Left ventricle myocardium superior (tissue), 1 donor: ENCODE measurements around the gene AHDC1. TPM values are rescaled to one million over a fixed set of nuclear protein-coding genes. Genes with fewer than 3 reads are reported as not detected.

Experiments
- ATAC-seq: fragments of 200-7000 bp; cut with Tn5 transposase; one replicate; pipeline ENCODE4 v1.9.1; 2020; ENCODE audit warnings: mild to moderate bottlenecking, moderate library complexity
- DNase-seq: peaks from one replicate; pipeline ENCODE4 v3.0.0-alpha.2; 2020
- intact Hi-C: fragments of 100-400 bp; cut with micrococcal nuclease; formaldehyde crosslinking; loops from one replicate; pipeline ENCODE4 v1.11.0; 2022
- total RNA-seq: library from RNA; stranded (reverse); fragmentation: NEBNext Ultra II Directional; extraction: Animal tissue kit (Norgen Biotek cat#: 25700); gene quantifications from one replicate; pipeline ENCODE4 v1.2.1, GENCODE V29; 2021
- donor health status: DM: no; HTN: yes; CAD: no; lungs with severe emphysema.

Gene AHDC1
- total RNA-seq, 1 donor from 2014 or later: 42.8 TPM

DNA sequence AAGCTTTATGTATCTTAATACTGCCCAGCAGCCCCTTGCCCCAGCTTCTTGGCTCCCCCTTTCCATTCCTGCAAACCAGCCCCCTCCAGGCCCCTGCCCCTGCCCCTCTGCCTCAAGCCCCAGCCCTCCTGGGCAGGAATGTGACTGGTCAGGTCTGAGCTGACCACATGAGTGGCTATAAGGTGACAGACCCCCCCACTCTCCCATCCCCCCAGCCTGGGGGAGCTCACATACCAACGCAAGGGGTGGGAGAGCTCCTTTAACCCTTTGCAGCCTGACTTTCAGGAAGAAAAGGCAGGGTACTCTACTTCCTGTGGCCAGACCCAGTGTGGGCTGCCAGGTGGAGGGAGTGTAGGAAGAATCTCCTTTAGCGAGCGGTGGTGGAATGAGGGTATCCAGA is 33.2 kb downstream of the AHDC1 start:
- intact Hi-C loops: no loop called here
- ATAC-seq (no peak), DNase-seq (no peak)

DNA sequence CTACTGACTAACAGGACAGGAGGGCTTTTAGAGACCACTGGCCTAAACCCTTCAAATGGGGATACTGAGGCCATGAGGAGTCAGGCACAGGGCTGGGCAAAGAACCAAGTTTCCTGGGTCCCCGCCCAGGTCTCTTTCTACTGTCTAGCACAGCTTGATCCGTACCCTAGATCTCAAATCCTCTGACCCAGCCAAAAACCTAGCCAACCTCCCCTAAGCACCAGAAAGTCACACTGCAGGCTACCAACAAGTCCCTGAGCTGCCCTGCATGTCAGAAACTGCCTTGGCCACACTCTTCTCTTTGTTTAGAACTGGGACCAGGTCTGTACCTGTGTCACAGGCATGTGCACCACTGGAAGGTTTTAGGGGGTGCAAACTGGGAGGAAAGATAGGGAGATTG is 33.6 kb downstream of the AHDC1 start:
- intact Hi-C loops: no loop called here
- ATAC-seq: no peak
- DNase-seq: peak; percentile 43

DNA sequence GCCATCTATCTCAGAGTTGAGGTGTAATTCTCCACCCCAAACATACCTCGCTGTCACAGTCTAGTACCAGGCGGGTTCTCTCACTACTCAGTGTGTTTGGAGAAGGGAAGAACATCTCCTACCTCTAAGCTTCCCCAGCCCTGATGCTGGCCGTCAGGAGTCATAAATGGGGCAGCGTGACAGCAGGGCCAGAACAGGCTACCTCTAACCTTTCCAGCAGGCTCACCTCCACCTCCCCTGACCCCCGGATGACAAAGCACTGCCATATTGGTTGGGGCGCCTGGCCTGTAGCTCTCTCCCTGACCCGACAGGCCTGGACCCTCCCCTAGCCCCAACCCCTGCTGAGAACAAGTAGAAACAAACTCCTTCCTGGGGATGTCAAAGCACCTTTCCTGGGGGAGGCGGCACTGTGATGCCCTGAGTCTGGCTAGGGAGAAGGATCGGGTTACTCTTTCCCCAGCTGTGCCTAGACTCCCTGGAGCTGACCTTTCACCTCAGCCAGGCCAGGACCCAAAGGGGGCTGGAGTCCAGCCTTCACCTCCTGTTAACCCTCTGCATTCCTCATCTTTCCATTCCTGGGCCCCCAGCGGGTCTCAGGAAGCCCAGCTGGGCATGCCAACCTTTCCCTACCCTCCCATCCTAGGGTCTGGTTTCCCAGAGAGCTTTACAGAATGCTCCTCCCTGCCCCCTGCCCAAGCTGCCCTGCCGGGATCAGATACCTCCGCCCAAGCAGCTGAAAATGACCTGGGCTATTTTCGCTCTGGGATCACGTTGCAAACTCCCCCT is 34.2 kb downstream of the AHDC1 start:
- intact Hi-C loops: no loop called here
- DNase-seq (peak; percentile 28), ATAC-seq (no peak)

DNA sequence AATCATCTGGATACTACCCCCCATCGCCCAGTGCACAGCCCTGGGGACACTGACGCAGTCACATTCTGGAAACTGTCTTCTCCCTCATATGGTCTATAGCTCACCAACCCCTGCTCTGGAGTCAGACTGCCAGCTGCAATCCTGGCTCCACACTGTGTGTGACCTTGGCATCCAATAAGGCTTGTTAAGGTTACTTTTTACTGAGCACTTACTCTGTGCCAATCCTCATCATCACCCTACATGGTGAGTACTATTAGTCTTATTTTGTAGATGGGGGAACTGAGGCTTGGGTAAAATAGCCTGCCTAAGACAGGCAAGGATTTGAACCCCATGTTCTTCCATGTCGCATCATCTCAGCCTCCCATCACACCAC is 34.9 kb downstream of the AHDC1 start:
- no peak for DNase-seq
- ATAC-seq: peak; percentile 3
- intact Hi-C loops: no loop called here

DNA sequence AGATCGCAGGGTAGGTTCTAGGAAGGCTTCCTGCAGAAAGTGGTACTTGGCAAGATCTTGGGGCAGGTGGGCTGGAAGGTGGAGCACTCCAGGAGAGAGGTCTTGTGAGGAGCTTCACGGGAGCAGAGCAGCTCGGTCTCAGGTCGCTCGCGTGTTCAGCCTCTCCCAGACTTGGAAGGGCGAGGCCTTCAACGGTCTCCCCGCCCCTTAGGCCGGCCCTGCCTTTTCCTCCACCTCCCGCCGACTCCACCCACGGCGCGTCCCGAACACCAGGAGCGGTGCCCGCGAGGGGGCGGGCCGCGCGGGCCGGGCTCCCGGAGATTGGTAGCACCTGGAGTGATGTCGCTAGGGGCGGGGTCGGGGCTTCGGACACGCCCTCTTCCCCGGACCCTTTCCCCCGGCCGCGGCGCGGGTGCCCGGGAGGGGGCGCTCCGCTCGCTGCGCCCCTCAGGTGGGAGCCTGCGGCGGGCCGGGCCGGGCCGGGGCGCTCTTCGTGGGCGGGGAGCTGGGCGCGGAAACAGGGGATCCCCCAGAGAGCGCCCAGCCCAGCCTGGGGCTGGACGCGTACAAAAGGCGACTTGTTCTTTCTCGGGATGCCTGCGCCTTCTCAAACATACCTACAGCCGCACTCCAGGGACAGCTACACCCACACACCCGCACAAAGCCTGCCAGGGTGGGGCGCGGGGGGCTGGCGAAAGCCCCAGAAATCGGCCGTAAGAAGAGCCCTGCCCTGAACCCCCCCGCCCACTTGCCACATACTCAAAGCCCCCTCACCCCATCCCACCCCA is 35.5 kb downstream of the AHDC1 start:
- intact Hi-C loops: no loop called here
- ATAC-seq (peak; percentile 78), DNase-seq (peak; percentile 98)

DNA sequence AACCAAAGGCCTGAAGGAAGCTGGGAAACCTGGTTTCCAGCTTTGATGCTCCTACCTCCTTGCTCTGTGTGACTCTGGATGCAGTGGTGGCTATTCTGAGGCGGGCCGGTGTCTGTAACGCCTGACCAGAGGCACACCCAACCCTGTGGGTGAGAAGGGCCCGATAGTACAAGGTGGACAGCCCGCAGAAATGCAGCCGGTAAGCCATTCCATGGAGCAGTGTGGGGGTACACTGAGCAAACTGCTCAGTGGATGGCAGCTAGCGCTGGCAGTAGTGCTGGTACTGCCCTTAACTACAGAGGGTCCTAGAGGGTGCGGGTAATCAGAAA is 36.0 kb downstream of the AHDC1 start:
- ATAC-seq (no peak), DNase-seq (no peak)
- intact Hi-C loops: no loop called here

DNA sequence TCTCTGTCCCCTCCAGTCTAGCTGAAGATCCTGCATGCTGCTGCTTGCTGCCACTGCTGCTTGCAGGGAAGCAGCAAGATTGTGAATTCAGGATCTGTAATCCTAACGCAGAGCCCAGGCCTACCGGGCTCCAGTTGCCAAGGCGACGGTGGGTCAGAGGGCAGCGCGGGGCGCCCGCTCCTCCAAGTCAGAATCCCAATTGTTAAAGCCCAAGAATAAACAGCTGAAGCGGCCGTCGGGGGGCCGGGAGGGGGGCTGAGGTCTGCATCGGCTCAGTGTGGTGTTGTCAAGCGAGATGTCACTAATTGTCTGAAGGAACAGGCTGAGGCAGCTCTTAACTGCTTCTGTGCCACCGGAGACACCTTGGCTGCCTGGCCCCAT is 36.8 kb downstream of the AHDC1 start:
- no peak for ATAC-seq
- intact Hi-C loops: no loop called here
- no peak for DNase-seq

DNA sequence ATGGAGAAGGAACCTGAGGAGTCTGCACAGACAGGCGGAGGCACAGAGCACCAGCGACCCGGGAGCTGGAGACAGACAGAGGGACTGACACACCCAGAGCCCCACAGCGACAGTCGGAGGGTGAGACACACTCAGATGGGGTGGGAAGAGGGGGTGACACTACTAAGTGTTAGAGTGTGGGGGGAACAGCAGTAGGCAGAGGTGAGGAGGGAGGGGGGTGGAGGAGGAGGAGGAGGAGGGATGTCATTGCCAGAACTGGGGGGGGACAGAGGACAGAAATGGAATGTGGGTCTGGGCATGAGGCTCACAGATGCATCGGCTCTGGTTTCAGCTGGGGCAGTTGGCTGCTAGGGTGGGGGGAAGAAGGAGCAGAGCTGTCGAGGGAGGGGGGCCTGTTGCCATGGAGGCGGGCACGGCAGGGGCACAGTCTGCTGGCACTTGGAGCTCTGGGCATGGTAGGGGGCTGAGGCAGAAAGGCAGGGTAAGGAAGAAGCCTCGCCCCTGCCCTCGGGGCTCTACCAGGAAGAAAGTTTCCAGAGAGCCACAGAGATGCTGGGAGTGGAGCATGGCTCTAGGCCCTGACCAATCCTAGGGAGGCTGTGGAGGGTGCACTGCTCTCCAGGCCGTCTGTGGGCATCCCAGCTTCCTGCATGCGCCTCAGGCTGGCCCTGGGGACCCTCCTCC is 37.3 kb downstream of the AHDC1 start:
- intact Hi-C loops: no loop called here
- ATAC-seq (no peak), DNase-seq (no peak)

DNA sequence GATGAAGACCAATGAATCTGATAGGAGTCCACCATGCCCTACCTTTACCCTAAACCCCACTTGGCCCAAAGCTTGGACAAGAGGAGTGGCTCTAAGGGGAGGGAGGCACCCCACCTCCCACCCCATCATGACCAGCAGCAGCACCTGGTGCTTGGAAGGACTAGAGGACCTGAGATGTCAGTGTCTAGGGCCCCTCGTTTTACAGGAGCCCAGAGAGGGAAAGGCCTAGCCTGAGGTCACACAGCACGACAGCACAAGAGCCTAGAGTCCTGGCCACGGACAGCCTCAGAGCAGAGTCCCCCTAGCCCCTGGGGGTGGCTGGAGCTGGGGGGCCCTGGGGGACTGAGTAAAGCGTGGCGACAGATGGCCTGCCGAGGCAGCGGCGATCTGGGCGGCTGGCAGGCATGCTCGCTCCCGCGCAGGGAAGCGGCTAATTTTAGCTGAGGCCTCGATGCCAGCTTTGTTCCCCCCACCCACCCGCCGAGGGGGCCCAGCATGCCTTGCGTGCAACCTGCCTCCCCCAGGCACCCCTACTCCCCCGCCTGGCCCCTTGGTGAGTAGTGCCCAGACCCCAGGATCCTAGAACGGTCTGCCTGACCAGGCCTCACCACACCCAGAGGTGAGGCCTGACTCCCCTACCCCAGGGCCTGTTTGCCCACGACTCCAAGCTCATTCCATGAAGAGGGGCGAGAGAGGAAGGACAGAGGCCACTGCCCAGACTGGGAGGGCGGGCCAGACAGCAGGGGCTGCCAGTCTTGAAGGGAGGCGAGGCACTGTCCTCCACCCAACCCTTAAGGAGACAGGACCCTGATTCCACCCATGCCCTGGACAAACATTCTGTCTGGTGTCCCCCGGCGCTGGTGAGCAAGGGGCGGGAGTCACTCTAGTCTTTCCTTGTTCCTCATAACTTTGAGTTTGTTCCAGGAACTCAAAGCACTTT is 39.0 kb downstream of the AHDC1 start:
- intact Hi-C loops: loop anchor here (5.0 kb wide), 1 partner anchor 37 kb away; the partner anchor contains the start of gene AHDC1
- ATAC-seq: peak; percentile 30

DNA sequence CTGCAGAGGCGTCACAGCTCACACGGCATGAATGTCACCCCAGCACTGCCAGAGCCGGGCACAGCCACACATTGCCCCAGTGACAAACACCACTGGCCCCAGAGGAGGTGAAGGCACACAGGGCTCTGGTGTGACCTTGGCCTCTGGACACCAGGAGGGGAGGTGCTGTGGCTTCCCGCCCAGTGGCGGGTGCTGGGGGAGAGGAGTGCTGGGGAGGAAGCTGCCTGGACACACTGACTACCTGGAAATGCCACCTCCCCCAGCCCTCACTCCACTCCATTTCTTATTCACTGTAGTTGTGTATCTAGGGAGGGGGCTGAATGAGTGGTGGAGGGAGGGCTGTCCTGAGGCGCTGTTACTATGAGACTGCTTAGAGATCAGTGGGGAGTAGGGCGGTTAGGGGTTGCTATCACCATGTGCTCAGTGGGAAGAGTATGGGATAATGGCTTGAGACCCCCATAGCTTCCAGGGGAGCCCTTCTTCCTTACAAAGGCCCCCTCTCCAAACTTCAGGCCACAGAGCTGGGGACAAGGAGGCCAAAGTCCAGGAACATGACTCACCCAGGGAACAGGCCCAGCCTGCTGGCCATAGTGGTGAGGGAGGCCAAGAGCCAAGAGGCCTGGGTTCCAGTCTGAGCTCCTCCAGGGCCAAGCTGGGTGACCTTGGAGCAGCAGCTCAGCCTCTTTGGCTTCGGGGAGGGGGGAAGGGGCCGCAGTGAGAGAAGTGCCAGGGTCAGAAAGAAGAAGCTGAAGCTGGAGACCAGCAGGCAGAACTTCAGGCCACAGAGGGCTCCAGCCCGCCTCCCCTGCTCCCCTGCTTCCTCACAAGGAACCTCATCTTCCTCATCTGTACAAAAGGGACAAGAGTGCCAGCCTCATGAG is 40.1 kb downstream of the AHDC1 start:
- intact Hi-C loops: loop anchor here (5.0 kb wide), 1 partner anchor 38 kb away; the partner anchor contains the start of gene AHDC1
- ATAC-seq (peak; percentile 58), DNase-seq (peak; percentile 85)

More for the DNA sequence above, 39.0 kb downstream of the AHDC1 start:
- peak; percentile 84 for DNase-seq

DNA sequence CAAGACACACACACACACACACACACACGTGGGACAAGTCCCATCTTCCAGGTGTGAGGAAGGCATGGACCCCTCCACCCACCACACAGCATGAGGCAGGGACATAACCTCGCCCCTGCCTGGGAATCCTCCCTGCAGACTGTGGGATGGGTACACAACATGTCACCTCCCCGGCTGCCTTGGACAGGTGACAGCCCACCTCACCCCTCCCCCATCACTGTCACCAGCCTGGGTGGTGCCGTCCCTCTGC is 40.7 kb downstream of the AHDC1 start:
- ATAC-seq (no peak), DNase-seq (no peak)
- intact Hi-C loops: loop anchor here (5.0 kb wide), 1 partner anchor 39 kb away; the partner anchor contains the start of gene AHDC1

DNA sequence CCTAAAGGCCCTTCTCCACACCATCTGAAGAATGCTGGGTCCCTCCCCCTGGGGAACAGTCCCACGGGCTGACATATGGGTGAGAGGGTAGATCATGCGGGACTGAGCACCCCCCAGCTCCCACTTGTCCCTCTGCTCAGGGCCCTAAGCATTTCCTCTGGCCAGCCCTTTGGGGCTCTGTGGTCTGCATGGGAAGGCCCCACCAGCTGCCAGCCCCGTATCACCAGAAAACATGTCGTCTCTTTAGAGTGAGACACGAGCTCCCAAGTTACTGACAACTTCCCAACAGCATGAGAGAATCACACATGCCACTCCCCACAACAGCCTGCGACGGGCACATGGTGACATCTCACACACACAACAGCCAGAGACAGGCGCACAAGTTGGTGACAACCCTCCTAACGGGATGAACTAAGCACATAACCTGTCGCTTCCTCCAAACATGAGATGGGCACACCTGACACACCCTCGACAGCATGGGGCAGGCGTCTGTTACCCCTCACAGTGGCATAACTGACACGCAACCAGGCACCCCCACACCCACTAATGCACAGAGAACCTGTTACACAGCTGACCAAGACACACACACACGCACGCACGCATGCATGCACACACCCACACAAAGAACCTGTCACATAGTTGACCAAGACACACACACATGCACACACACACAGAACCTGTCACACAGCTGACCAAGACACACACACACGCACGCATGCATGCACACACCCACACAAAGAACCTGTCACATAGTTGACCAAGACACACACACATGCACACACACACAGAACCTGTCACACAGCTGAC is 41.2 kb downstream of the AHDC1 start:
- DNase-seq (peak; percentile 30), ATAC-seq (peak; percentile 1)
- intact Hi-C loops: loop anchor here (5.0 kb wide), 1 partner anchor 40 kb away; the partner anchor contains the start of gene AHDC1

DNA sequence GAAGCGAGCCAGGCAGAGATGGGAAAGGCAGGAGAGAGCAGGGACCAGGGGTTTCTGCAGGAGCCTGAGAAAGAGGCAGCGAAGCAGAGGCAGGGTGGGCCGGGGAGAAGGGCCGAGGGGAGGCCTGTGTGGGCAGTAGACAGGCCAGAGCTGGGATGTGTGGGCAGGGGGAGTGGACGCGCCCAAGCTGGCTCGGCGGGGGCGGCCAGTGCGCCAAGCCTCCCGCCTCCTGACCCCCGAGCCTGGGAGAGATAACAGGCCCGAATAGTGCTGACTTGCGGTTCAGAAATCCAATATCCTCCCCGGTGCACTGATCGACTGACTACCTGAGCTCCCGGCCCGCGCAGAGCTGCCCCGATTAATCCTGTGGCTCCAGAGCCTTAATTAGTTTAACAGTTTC is 41.9 kb downstream of the AHDC1 start:
- ATAC-seq (no peak), DNase-seq (peak; percentile 33)
- intact Hi-C loops: loop anchor here (5.0 kb wide), 1 partner anchor 40 kb away; the partner anchor contains the start of gene AHDC1

DNA sequence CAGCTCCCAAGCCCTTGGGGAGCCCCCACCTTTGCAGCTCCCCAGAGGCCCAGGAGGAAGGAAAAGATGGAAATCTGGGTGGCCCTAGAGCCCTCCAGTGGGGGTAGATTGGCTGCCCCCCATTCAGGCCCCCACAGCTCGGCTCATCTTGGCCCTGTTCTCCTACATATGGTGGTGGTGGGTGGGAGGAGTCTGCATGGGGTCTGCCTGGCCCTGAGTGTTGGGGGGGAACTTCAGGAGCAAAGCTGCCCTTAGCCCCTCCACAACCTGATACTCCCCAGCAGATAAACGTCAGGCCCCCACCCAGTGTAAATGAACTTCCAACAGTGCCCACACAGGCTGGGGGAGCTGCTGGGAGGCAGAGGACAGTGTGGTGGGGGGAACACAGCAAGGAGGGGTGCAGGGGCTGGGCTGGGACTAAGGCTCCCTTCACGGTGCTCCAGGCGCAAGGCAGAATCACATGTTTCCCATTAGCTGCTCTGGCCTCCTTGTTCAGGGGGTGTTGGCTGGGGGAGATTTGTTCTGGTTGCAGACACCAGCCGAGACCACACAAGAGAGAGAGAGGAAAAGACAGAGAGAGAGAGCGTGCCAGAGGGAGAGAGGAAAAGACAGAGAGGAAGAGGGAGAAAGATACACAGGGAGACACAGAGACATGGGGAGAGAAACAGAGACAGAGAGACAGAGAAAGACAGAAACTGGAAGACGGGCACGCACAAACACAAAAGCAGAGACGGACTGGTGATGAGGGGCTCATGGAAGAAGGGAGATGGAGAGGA is 42.6 kb downstream of the AHDC1 start:
- DNase-seq: peak; percentile 37
- intact Hi-C loops: loop anchor here (5.0 kb wide), 1 partner anchor 41 kb away; the partner anchor contains the start of gene AHDC1
- no peak for ATAC-seq

DNA sequence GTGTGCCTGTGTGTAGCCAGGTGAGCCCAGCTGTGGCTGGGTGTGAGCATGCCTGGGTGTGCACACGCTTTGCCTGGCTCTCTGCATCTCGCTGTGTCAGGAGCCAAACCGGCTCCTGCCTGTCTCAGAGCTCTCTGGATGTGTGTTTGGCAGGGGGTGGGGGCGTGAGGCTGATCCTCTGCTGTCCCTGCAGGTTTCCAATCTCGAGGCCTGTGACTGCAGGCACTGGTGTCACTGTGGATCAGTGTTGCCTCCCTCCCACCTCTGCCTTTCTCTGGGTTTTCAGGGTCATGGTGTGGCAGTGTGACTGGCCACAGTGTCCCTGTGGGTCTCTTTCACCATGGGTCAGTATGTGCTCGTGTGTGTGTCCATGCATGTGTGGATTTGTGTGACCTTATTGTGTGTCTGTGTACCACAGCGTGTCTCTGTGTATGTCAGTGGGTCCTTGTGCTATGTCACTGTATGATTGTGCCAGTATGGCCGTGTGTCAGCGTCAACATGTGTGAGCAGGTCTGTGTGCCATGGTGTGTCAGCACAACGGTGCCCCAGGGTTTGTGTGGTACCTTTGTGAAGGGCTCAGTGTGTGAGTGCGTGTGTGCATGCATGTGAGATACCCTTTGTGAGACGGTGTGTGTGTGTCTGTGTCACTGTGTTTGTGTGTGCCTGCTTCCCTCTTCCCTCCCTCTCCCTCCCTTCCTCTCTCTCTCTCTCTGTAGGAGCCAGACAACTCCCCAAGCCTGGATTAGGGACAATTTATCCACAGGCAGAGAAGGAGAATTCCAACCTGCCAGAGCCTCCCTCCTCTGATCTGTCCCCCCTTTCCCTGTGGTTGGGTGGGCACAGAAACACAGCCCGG is 43.4 kb downstream of the AHDC1 start:
- intact Hi-C loops: loop anchor here (5.0 kb wide), 1 partner anchor 42 kb away; the partner anchor contains the start of gene AHDC1
- peak; percentile 31 for DNase-seq

More for the DNA sequence above, 43.4 kb downstream of the AHDC1 start:
- no peak for ATAC-seq
